ENCODE results near the gene STARD7. TPM values are rescaled to one million over a fixed set of nuclear protein-coding genes. Genes with fewer than 3 reads are reported as not detected.

STARD7 gene
- total and polyA plus RNA-seq, 4 donors: 42.9 to 120 (median 59.7) TPM

GRCh38 chr2:96135621-96136020 is 73.0 kb downstream of the STARD7 start:
- no peak overlapping the region for H3K4me3 ChIP-seq (ENCODE audit: low read depth in 1 of 3, low read length in 3 of 3)
- H3K27ac ChIP-seq (ENCODE audit: low read depth in 1 of 2, low read length in 2 of 2): no peak overlapping the region
- TF ChIP-seq EGR1 (IDR thresholded peaks at IDR 0.05; ENCODE audit: low read depth in 2 of 2) (no peak), ZBTB33 (IDR thresholded peaks at IDR 0.05) (no peak), TAF1 (conservative IDR thresholded peaks at IDR 0.05) (no peak), JUND (IDR thresholded peaks at IDR 0.05) (no peak), SP1 (IDR thresholded peaks at IDR 0.05) (no peak)
- H3K9me3 ChIP-seq (ENCODE audit: control insufficient read depth in 4 of 4, low read length in 3 of 4): no peaks in the 10 kb centered on the region
- no peaks in the 10 kb centered on the region for H3K4me1 ChIP-seq (ENCODE audit: control insufficient read depth in 4 of 4, insufficient read depth in 4 of 4, low read length in 3 of 4)
- H3K27me3 ChIP-seq (ENCODE audit: control insufficient read depth in 4 of 4, insufficient read depth in 4 of 4, low read length in 3 of 4): no peaks in the 10 kb centered on the region
- DNase-seq (ENCODE audit: low spot score): no peak
- no peaks in the 10 kb centered on the region for H3K36me3 ChIP-seq (ENCODE audit: control insufficient read depth in 4 of 4, insufficient read depth in 3 of 4, low read depth in 1 of 4, low read length in 3 of 4)
- WGBS: 82% methylated on average over 5 of the region's 5 CpGs
- H3K9ac ChIP-seq (ENCODE audit: low read depth in 1 of 2, low read length in 2 of 2): no peak overlapping the region

- Histone ChIP-seq H3K27ac (ENCODE audit: low read depth in 1 of 2, low read length in 2 of 2) (no peak overlapping the region), H3K9ac (ENCODE audit: low read depth in 1 of 2, low read length in 2 of 2) (no peak overlapping the region), H3K27me3 (ENCODE audit: control insufficient read depth in 4 of 4, insufficient read depth in 4 of 4, low read length in 3 of 4) (no peaks in the 10 kb centered on the region), H3K4me3 (ENCODE audit: low read depth in 1 of 3, low read length in 3 of 3) (no peak overlapping the region), H3K9me3 (ENCODE audit: control insufficient read depth in 4 of 4, low read length in 3 of 4) (no peaks in the 10 kb centered on the region), H3K4me1 (ENCODE audit: control insufficient read depth in 4 of 4, insufficient read depth in 4 of 4, low read length in 3 of 4) (no peaks in the 10 kb centered on the region), H3K36me3 (ENCODE audit: control insufficient read depth in 4 of 4, insufficient read depth in 3 of 4, low read depth in 1 of 4, low read length in 3 of 4) (no peaks in the 10 kb centered on the region)
- TF ChIP-seq HNF4A (conservative IDR thresholded peaks at IDR 0.05): no peak
- TF ChIP-seq HNF4G (IDR thresholded peaks at IDR 0.05): no peak
- TF ChIP-seq GABPA (IDR thresholded peaks at IDR 0.05 in 1 of 2, conservative IDR thresholded peaks at IDR 0.05 in 1 of 2): no peak
- TF ChIP-seq RAD21 (IDR thresholded peaks at IDR 0.05): no peak
- TF ChIP-seq YY1 (IDR thresholded peaks at IDR 0.05): no peak
- TF ChIP-seq EGR1 (IDR thresholded peaks at IDR 0.05; ENCODE audit: low read depth in 2 of 2): no peak
- TF ChIP-seq MAX (IDR thresholded peaks at IDR 0.05): no peak
- TF ChIP-seq CTCF (IDR thresholded peaks at IDR 0.05; ENCODE audit: low read depth, low read length, missing input control): no peak
- TF ChIP-seq REST (IDR thresholded peaks at IDR 0.05): no peak
- TF ChIP-seq FOXA1 (IDR thresholded peaks at IDR 0.05): no peak
- TF ChIP-seq ZBTB33 (IDR thresholded peaks at IDR 0.05): no peak
- WGBS: 86% methylated on average over 9 of the region's 9 CpGs
- no peak for DNase-seq (ENCODE audit: low spot score)
Observed at GRCh38 chr2:96135171-96135570, 73.5 kb downstream of the STARD7 start.

Other genes with a start within 250 kb of the STARD7 start
- gene ANKRD36C, start 217.0 kb downstream of the STARD7 start, total RNA-seq: 10 to 100 TPM; 12.0 to 13.4 TPM
- 1 to 10 TPM in 1 of 2 donors, under 1 TPM in 1; 0.27 to 6.7 TPM for gene ANKRD36C, start 217.0 kb downstream of the STARD7 start, polyA plus RNA-seq
- 1 to 10 TPM in 1 of 2 donors, under 1 TPM in 1; 0.33 to 3.1 TPM for gene GPAT2, start 173.9 kb downstream of the STARD7 start, total RNA-seq
- under 1 TPM; 0.37 to 0.65 TPM for gene GPAT2, start 173.9 kb downstream of the STARD7 start, polyA plus RNA-seq
- gene ADRA2B, start 92.3 kb downstream of the STARD7 start, total RNA-seq: 1 to 10 TPM; 1.3 to 2.3 TPM
- gene ADRA2B, start 92.3 kb downstream of the STARD7 start, polyA plus RNA-seq: 1 to 10 TPM; 3.7 to 8.6 TPM
- gene ASTL, start 70.3 kb downstream of the STARD7 start, total RNA-seq: not detected
- gene ASTL, start 70.3 kb downstream of the STARD7 start, polyA plus RNA-seq: not detected
- gene DUSP2, start 63.4 kb downstream of the STARD7 start, total RNA-seq: 1 to 10 TPM; 1.6 to 2.8 TPM
- gene DUSP2, start 63.4 kb downstream of the STARD7 start, polyA plus RNA-seq: 1 to 10 TPM in 1 of 2 donors, under 1 TPM in 1; 0.99 to 1.7 TPM
- gene TMEM127, start 57.2 kb upstream of the STARD7 start, total RNA-seq: 10 to 100 TPM; 17.7 to 19.1 TPM
- 10 to 100 TPM; 11.2 to 27.5 TPM for gene TMEM127, start 57.2 kb upstream of the STARD7 start, polyA plus RNA-seq
- 10 to 100 TPM; 50.6 to 80.4 TPM for gene CIAO1, start 57.4 kb upstream of the STARD7 start, total RNA-seq
- gene CIAO1, start 57.4 kb upstream of the STARD7 start, polyA plus RNA-seq: 10 to 100 TPM; 43.0 to 43.3 TPM
- gene SNRNP200, start 96.7 kb upstream of the STARD7 start, total RNA-seq: 10 to 100 TPM; 55.9 to 75.2 TPM
- gene SNRNP200, start 96.7 kb upstream of the STARD7 start, polyA plus RNA-seq: 10 to 100 TPM; 28.1 to 39.1 TPM
- 1 to 10 TPM in 1 of 2 donors, under 1 TPM in 1; 0.33 to 3.1 TPM for gene ITPRIPL1, start 116.5 kb upstream of the STARD7 start, total RNA-seq
- under 1 TPM; 0.19 to 0.22 TPM for gene ITPRIPL1, start 116.5 kb upstream of the STARD7 start, polyA plus RNA-seq
- 10 to 100 TPM in 1 of 2 donors, under 1 TPM in 1; 0.17 to 28.6 TPM for gene NCAPH, start 126.9 kb upstream of the STARD7 start, total RNA-seq
- under 1 TPM; 0.64 to 0.92 TPM for gene NCAPH, start 126.9 kb upstream of the STARD7 start, polyA plus RNA-seq

Data from liver (tissue), 9 donors.